Subcutaneous abdominal adipose tissue (tissue), 5 donors: Measurements from ENCODE around the gene PM20D1.
"Not testable (repeated sequence)": the region's sequence is repeated elsewhere in the genome, so short reads cannot be mapped to it uniquely, and the experiment has no call there.

ENCODE experiments used
- H3K27ac ChIP-seq: one replicate; pipeline ENCODE4 v1.7.0; 2013; ENCODE audit warnings: low read depth, mild to moderate bottlenecking, inconsistent platforms, low read length, moderate library complexity
- H3K27me3 ChIP-seq, 5 donors: one replicate each; pipeline ENCODE4 v1.7.0; 2013; ENCODE audit warnings: low read length in 5 of 5, inconsistent platforms in 1 of 5; ENCODE audit not compliant: control insufficient read depth in 5 of 5, insufficient read depth in 4 of 5
- H3K36me3 ChIP-seq, 5 donors: one replicate each; pipeline ENCODE4 v1.7.0; 2013; ENCODE audit warnings: low read length in 5 of 5; ENCODE audit not compliant: control insufficient read depth in 5 of 5, insufficient read depth in 5 of 5
- H3K4me1 ChIP-seq, 5 donors: one replicate each; pipeline ENCODE4 v1.7.0; 2013; ENCODE audit warnings: low read length in 5 of 5, mild to moderate bottlenecking in 3 of 5, moderate library complexity in 1 of 5; ENCODE audit not compliant: control insufficient read depth in 5 of 5, insufficient read depth in 5 of 5
- H3K4me3 ChIP-seq, 5 donors: one replicate each; pipeline ENCODE4 v1.7.0; 2013; ENCODE audit warnings: low read length in 5 of 5, low read depth in 1 of 5
- H3K9ac ChIP-seq, 5 donors: one replicate each; pipeline ENCODE4 v1.7.0; 2013; ENCODE audit warnings: low read length in 5 of 5, mild to moderate bottlenecking in 4 of 5, moderate library complexity in 3 of 5
- H3K9me3 ChIP-seq, 5 donors: one replicate each; pipeline ENCODE4 v1.7.0; 2013; ENCODE audit warnings: low read length in 5 of 5; ENCODE audit not compliant: control insufficient read depth in 5 of 5
- donor health status: healthy.
- donor health status: healthy.
- donor health status: healthy.
- donor health status: healthy.
- donor health status: healthy.

The PM20D1 gene, protein sequence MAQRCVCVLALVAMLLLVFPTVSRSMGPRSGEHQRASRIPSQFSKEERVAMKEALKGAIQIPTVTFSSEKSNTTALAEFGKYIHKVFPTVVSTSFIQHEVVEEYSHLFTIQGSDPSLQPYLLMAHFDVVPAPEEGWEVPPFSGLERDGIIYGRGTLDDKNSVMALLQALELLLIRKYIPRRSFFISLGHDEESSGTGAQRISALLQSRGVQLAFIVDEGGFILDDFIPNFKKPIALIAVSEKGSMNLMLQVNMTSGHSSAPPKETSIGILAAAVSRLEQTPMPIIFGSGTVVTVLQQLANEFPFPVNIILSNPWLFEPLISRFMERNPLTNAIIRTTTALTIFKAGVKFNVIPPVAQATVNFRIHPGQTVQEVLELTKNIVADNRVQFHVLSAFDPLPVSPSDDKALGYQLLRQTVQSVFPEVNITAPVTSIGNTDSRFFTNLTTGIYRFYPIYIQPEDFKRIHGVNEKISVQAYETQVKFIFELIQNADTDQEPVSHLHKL

GRCh38 chr1:205849619-205850355 is at the start of gene PM20D1:
Gene PM20D1, minus strand, starts transcription at chr1:205850132. Its CDS starts 60 bp downstream, at chr1:205850072.
- no peak within 1 kb of the TSS for H3K27ac ChIP-seq
- H3K9ac ChIP-seq: peak within 1 kb of the TSS in 2 of 5 donors; percentile 19 to 77
- H3K36me3 ChIP-seq: no peaks in the 10 kb centered on the region
- peak within 1 kb of the TSS; percentile 13 to 95 (median 57) for H3K4me3 ChIP-seq
- no peaks in the 10 kb centered on the region for H3K27me3 ChIP-seq
- H3K4me1 ChIP-seq: peaks cover 0 to 14% (median 0%) of the 10 kb centered on the region in 5 donors
- peaks cover 0 to 3% (median 0%) of the 10 kb centered on the region in 5 donors for H3K9me3 ChIP-seq

DNA sequence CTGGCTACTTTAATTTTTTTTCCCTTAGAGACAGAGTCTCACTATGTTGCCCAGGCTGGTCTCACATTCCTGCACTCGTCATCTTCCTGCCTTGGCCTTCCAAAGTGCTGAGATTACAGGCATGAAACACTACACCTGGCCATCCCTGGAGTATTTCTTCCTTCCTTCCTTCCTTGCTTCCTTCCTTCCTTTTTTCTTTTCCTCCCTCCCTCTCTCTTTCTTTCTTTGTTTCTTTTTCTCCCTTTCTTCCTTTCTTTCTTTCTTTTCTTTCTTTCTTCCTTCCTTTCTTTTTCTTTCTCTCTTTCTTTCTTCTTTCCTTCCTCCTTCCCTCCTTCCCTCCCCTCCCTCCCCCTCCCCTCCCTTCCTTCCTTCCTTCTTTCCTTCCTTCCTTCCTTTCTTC is 46.4 kb upstream of the PM20D1 start:
- no peaks in the 10 kb centered on the region for H3K4me1 ChIP-seq
- H3K4me3 ChIP-seq: no peak overlapping the region
- peaks cover 0 to 6% (median 0%) of the 10 kb centered on the region in 5 donors for H3K36me3 ChIP-seq
- peaks cover 0 to 4% (median 0%) of the 10 kb centered on the region in 5 donors for H3K27me3 ChIP-seq
- no peak overlapping the region for H3K27ac ChIP-seq
- peaks cover 0 to 12% (median 3%) of the 10 kb centered on the region in 5 donors for H3K9me3 ChIP-seq
- H3K9ac ChIP-seq: no peak overlapping the region

DNA sequence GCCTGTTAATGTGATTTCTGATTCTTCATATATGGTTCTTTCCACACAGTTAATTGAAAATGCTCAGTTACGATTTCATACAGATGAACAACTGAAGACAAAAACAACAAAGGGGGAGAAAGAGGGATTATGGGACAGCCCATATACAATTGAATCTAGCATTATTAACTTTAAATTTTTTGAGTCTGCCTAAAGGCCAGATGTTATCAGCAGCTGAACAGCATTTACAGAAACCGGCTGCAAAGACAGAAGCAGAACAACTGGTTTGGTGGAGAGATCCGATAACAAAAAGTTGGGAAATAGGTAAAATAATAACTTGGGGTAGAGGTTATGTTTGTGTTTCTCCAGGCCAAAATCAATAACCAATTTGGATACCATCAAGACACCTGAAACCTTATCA is 44.2 kb upstream of the PM20D1 start:
- H3K36me3 ChIP-seq, H3K4me3 ChIP-seq, H3K27me3 ChIP-seq, H3K4me1 ChIP-seq, H3K27ac ChIP-seq, H3K9ac ChIP-seq: not testable (repeated sequence)
- peaks cover 0 to 12% (median 3%) of the 10 kb centered on the region in 5 donors for H3K9me3 ChIP-seq

DNA sequence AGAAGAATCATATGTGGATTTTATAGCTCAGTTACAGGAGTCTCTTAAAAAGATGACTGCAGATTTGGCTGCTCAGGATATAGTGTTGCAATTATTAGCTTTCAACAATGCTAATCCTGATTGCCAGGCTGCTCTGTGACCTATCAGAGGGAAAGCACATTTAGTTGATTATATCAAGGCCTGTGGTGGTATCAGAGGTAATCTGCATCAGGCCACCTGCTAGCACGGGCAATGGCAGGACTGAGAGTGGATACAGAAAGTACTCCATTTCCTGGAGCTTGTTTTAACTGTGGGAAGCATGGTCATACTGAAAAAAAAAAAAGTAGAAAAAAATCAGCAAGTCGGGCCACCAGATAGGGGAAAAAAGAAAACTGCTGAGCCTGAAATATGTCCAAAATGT is 42.2 kb upstream of the PM20D1 start:
- not testable (repeated sequence) for H3K27ac ChIP-seq, H3K9ac ChIP-seq, H3K4me3 ChIP-seq, H3K4me1 ChIP-seq, H3K36me3 ChIP-seq, H3K9me3 ChIP-seq, H3K27me3 ChIP-seq

GRCh38 chr1:205891481-205891880 is 41.5 kb upstream of the PM20D1 start:
- not testable (repeated sequence) for H3K36me3 ChIP-seq, H3K9ac ChIP-seq, H3K9me3 ChIP-seq, H3K4me1 ChIP-seq, H3K4me3 ChIP-seq, H3K27ac ChIP-seq, H3K27me3 ChIP-seq

DNA sequence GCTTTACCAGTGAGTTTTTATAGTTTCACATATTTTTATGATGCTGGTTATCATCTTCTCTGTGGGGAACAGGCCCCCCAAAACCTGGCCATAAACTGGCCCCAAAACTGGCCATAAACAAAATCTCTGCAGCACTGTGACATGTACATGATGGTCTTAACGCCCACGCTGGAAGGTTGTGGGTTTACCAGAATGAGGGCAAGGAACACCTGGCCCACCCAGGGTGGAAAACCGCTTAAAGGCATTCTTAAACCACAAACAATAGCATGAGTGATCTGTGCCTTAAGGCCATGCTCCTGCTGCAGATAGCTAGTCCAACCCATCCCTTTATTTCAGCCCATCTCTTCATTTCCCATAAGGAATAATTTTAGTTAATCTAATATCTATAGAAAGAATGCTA is 40.7 kb upstream of the PM20D1 start:
- not testable (repeated sequence) for H3K9ac ChIP-seq, H3K27me3 ChIP-seq, H3K4me1 ChIP-seq, H3K36me3 ChIP-seq, H3K9me3 ChIP-seq, H3K27ac ChIP-seq, H3K4me3 ChIP-seq

GRCh38 chr1:205889706-205890105 is 39.8 kb upstream of the PM20D1 start:
- not testable (repeated sequence) for H3K4me3 ChIP-seq, H3K27me3 ChIP-seq, H3K4me1 ChIP-seq, H3K9me3 ChIP-seq, H3K36me3 ChIP-seq, H3K9ac ChIP-seq, H3K27ac ChIP-seq

DNA sequence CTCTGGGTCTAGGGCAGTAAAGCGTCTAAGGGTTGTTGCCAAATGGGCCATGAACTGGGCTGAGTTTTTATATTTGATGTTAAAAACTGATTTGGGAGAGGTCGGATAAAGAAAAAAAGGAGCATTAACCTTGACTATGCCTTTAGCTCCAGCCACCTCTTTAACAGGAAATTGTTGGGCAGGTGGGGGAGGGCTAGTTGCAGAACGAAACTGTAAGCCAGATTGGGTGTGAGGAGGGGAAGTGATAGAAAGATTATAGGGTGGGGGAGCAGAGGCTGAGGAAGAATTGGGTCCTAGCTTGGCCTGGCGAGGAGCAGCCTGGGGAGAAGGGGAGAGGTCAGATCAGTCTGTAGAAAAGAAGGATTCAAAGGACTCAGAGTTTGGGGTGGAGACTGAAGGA is 39.1 kb upstream of the PM20D1 start:
- not testable (repeated sequence) for H3K4me1 ChIP-seq, H3K27me3 ChIP-seq, H3K4me3 ChIP-seq, H3K9ac ChIP-seq, H3K27ac ChIP-seq, H3K9me3 ChIP-seq, H3K36me3 ChIP-seq

- Histone ChIP-seq H3K4me1 (no peaks in the 10 kb centered on the region), H3K4me3 (no peak overlapping the region), H3K27ac (no peak overlapping the region), H3K9ac (no peak overlapping the region), H3K27me3 (no peaks in the 10 kb centered on the region), H3K9me3 (peaks cover 0 to 7% (median 5%) of the 10 kb centered on the region in 5 donors), H3K36me3 (no peaks in the 10 kb centered on the region)
Observed at GRCh38 chr1:205883792-205884191, 33.9 kb upstream of the PM20D1 start.

- Histone ChIP-seq H3K36me3 (no peaks in the 10 kb centered on the region), H3K9me3 (peaks cover 0 to 15% (median 5%) of the 10 kb centered on the region in 5 donors), H3K27ac (no peak overlapping the region), H3K9ac (no peak overlapping the region), H3K4me1 (no peaks in the 10 kb centered on the region), H3K27me3 (no peaks in the 10 kb centered on the region), H3K4me3 (no peak overlapping the region)
Observed at GRCh38 chr1:205880923-205881322, 31.0 kb upstream of the PM20D1 start.
